GM10248 (cell line): ENCODE results near the gene DUSP18.
"Not testable (repeated sequence)": the region's sequence is repeated elsewhere in the genome, so short reads cannot be mapped to it uniquely, and the experiment has no call there.

Source experiments
- CTCF ChIA-PET: fragments of 300-600 bp; sonication (Branson Sonifier 250); formaldehyde crosslinking; extraction: SDS; loops from one replicate; lab custom pipeline; 2021; ENCODE audit warnings: antibody characterized with exemption; lab: Yijun Ruan, JAX
- POLR2A ChIA-PET: fragments of 350-650 bp; sonication (Branson Sonifier 250); formaldehyde crosslinking; extraction: SDS; loops from one replicate; lab custom pipeline; 2020; ENCODE audit warnings: antibody characterized with exemption; lab: Yijun Ruan, JAX
- DNase-seq: peaks from one replicate; pipeline ENCODE4 v3.0.0; 2012; ENCODE audit errors: extremely low spot score
- TF ChIP-seq, protein P1 (sequence below): IDR thresholded peaks from 2 replicates; pipeline ENCODE4 v1.5.1; 2012; ENCODE audit warnings: mild to moderate bottlenecking, low read depth; ENCODE audit errors: extremely low read depth, missing control alignments, control extremely low read depth

DUSP18 gene

DNA sequence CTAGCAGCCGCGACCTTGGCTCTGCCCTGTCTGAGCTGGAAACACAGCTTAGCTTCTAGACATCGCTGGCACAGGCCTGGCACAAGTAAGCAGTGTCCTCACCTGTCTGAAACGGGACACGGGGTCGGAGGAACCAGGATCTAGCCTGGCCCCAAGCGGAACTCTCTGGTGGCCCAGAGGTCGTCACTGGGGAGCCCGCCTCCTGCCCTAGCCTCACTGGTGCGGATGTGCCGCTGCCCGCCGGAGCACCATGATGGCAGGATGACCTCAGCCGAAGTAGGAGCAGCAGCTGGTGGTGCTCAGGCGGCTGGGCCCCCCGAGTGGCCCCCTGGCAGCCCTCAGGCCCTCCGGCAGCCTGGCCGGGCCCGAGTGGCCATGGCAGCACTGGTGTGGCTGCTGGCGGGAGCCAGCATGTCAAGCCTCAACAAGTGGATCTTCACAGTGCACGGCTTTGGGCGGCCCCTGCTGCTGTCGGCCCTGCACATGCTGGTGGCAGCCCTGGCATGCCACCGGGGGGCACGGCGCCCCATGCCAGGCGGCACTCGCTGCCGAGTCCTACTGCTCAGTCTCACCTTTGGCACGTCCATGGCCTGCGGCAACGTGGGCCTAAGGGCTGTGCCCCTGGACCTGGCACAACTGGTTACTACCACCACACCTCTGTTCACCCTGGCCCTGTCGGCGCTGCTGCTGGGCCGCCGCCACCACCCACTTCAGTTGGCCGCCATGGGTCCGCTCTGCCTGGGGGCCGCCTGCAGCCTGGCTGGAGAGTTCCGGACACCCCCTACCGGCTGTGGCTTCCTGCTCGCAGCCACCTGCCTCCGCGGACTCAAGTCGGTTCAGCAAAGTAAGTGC, 31.2 kb downstream of the DUSP18 start:
- CTCF ChIA-PET: interaction anchor here (0.6 to 7.6 kb wide), 11 partner anchors 10 to 656 kb away, joined by 3 to 208 read pairs (median 16); partner anchors contain the start of genes PIK3IP1 and TCN2
- TF ChIP-seq, protein P1, sequence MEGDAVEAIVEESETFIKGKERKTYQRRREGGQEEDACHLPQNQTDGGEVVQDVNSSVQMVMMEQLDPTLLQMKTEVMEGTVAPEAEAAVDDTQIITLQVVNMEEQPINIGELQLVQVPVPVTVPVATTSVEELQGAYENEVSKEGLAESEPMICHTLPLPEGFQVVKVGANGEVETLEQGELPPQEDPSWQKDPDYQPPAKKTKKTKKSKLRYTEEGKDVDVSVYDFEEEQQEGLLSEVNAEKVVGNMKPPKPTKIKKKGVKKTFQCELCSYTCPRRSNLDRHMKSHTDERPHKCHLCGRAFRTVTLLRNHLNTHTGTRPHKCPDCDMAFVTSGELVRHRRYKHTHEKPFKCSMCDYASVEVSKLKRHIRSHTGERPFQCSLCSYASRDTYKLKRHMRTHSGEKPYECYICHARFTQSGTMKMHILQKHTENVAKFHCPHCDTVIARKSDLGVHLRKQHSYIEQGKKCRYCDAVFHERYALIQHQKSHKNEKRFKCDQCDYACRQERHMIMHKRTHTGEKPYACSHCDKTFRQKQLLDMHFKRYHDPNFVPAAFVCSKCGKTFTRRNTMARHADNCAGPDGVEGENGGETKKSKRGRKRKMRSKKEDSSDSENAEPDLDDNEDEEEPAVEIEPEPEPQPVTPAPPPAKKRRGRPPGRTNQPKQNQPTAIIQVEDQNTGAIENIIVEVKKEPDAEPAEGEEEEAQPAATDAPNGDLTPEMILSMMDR: peak; percentile 13
- DNase-seq: no peak
- POLR2A ChIA-PET: interaction anchor here (0.8 kb wide), 1 partner anchor 119 kb away, joined by 3 read pairs; no protein-coding TSS in a partner anchor

DNA sequence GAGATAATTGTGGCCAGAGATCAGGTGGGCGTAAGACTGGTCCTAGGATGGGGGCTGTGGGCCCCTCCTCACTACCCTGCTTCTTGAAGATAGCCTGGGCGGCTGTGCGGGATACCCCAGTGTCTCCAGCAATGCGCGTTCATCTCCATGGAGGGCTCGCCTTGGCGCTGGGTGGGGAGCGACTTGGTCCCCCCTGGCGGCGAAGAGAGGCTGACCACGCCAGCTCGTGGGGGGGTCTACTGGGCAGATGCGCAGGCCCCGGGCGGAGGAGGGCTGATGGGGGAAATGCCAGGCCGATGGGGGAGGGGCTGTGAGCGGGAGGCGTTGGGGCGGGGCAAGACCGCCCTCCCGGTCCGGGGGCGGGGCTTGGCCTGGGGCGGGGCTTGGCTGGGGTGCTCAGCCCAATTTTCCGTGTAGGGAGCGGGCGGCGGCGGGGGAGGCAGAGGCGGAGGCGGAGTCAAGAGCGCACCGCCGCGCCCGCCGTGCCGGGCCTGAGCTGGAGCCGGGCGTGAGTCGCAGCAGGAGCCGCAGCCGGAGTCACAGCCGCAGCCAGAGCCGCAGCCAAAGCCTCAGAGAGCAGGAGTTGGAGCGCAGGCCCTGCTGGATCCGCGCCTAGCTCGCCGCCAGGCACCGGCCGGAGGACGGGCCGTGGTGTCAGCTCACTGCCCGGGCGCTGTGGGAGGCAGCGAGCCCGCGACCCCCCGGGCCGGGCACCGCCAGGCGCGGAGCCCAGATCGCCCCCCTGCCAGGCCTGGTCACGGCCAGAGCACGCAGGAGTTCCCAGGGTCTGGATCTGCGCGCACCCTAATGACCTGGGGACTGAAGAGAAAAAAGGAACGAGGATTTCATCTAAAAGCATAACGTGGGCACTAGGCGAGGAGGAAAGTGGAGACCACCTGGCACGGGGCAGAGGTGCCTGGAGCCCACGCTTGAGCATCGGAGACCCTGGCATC, 32.1 kb downstream of the DUSP18 start, which contains the start of gene SLC35E4:
Gene SLC35E4, plus strand, starts transcription at position 509 of the 953 bp plus-strand sequence. CDS start 670 bp downstream, outside the sequence.
- peak; percentile 95 for DNase-seq
- POLR2A ChIA-PET: interaction anchor here (0.6 to 0.8 kb wide), 2 partner anchors 20 to 120 kb away, joined by 3 read pairs; no protein-coding TSS in a partner anchor
- TF ChIP-seq, protein P1: no peak
- CTCF ChIA-PET: interaction anchor here (0.6 to 7.6 kb wide), 44 partner anchors 11 to 657 kb away, joined by 3 to 208 read pairs (median 5); partner anchors contain the start of genes DUSP18, PIK3IP1 and TCN2

DNA sequence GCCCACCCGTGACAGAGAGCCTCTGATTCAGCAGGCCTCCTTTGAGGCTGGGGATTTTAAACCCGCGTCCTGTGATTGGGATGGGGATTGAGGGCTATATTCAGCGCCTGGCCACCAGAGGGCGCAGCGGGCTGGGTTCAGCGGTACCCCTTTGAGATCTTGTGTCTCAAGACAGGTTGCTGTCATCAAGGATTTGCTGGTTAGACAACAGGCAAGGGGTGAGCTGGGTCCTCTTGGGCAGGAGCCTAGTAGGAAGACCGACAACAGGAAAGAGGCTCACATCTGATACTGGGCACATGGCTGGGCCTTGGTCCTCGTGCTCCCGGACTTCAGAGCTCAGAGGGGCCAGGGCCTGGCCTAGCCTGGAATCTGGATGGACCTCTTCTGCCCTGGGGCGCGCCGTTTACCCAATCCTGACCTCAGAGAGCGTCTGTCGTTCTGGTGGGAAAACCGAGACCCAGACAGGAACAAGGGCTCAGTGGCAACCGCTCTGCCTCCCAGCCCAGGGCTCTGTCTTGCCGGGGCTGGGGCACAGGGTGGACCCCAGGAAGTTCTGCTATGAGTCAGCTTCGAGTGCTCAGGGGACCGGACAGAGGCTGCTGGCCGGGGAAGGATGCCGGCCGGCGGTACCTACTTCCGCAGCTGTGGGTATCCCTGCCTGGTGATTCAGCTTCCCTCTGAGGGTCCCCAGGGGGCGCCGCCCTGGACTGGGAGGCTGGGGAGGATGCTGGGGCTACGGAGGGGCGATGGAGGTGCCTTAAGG, 33.0 kb downstream of the DUSP18 start:
- TF ChIP-seq, protein P1: peak; percentile 97
- POLR2A ChIA-PET: no interaction called here
- peak; percentile 92 for DNase-seq
- CTCF ChIA-PET: interaction anchor here (0.6 to 7.6 kb wide), 44 partner anchors 10 to 605 kb away, joined by 3 to 208 read pairs (median 5); partner anchors contain the start of genes DUSP18 and TCN2

DNA sequence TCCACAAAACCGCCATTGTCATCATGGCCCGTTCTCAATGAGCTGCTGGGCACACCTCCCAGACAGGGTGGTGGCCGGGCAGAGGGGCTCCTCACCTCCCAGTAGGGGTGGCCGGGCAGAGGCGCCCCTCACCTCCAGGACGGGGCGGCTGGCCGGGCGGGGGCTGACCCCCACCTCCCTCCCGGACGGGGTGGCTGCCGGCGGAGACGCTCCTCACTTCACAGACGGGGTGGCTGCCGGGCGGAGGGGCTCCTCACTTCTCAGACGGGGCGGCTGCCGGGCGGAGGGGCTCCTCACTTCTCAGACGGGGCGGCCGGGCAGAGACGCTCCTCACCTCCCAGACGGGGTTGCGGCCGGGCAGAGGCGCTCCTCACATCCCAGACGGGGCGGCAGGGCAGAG, 36.2 kb downstream of the DUSP18 start:
- CTCF ChIA-PET, DNase-seq, POLR2A ChIA-PET: not testable (repeated sequence)

DNA sequence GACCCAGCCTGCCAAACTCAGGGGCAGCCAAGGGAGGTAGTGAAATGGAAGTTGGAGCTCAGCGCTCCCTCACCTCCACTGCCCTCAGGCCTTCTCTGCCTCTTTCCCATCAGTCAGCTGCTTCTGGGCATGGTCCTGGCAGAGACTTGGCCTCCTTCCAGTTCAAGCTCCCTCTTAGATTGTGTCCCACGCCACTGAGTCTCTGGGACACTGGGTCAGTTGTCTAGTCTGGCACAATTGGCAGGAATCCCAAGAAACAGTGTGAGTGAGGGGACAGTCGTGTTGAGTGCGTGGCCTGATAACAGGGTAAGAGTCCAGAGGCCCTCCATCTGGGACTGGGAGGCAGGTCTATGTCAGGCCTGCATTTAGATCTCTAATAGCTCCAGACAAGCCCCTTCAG, 39.2 kb downstream of the DUSP18 start:
- CTCF ChIA-PET: interaction anchor here (1.0 to 2.0 kb wide), 3 partner anchors 15 to 127 kb away, joined by 3 to 10 read pairs (median 3); no protein-coding TSS in a partner anchor
- POLR2A ChIA-PET: no interaction called here

More for the DNA sequence above, 39.2 kb downstream of the DUSP18 start:
- no peak for DNase-seq
- TF ChIP-seq, protein P1: no peak
